K562 (cell line): ENCODE measurements around the gene TRUB2. TPM values are rescaled to one million over a fixed set of nuclear protein-coding genes. Genes with fewer than 3 reads are reported as not detected.

ENCODE experiments used
- CLOCK ChIP-seq: fragments of 250-450 bp; sonication (Bioruptor Pico); IDR thresholded peaks from 2 replicates; pipeline ENCODE4 v1.4.0; 2020; ENCODE audit warnings: mild to moderate bottlenecking, moderate library complexity, borderline replicate concordance
- HDAC8 ChIP-seq: fragments of 450-650 bp; IDR thresholded peaks from 2 replicates; pipeline ENCODE4 v1.6.1; 2016; ENCODE audit warnings: mild to moderate bottlenecking, missing genetic modification characterization, moderate library complexity, missing compliant biosample characterization
- ID3 ChIP-seq, 2 experiments: fragments of 250-450 bp in 1 of 2; fragments of 450-650 bp in 1 of 2; sonication (Bioruptor Pico) in 1 of 2; IDR thresholded peaks; 2 replicates each; pipeline versions ENCODE4 v1.6.1 to v1.8.0; 2016 to 2021; ENCODE audit warnings: mild to moderate bottlenecking in 2 of 2, moderate library complexity in 2 of 2, missing compliant biosample characterization in 1 of 2, missing genetic modification characterization in 1 of 2
- MCM5 ChIP-seq: fragments of 450-650 bp; IDR thresholded peaks from 2 replicates; pipeline ENCODE4 v1.6.1; 2016; ENCODE audit warnings: low read depth
- MITF ChIP-seq: IDR thresholded peaks from 2 replicates; pipeline ENCODE4 v1.6.1; 2014; ENCODE audit warnings: antibody characterized with exemption
- NEUROD1 ChIP-seq: fragments of 150-350 bp; IDR thresholded peaks from 2 replicates; pipeline ENCODE4 v1.6.1; 2014; ENCODE audit warnings: borderline replicate concordance, low read length, low read depth; ENCODE audit not compliant: partially characterized antibody
- PHB ChIP-seq: fragments of 250-450 bp; sonication (Bioruptor Pico); IDR thresholded peaks from 2 replicates; pipeline ENCODE4 v1.5.0; 2021
- PRMT5 ChIP-seq: sonication (generic); formaldehyde crosslinking; IDR thresholded peaks from 2 replicates; pipeline ENCODE4 v1.5.0; 2020; ENCODE audit warnings: missing genetic modification reagents
- RBM39 ChIP-seq: fragments of 200-400 bp; formaldehyde crosslinking; optimal IDR thresholded peaks from 2 replicates; pipeline ENCODE3; 2018; ENCODE audit warnings: low read depth, low read length
- SPI1 ChIP-seq: IDR thresholded peaks from 2 replicates; pipeline ENCODE4 v1.6.1; 2011; ENCODE audit warnings: low read depth, low read length, control low read depth, borderline replicate concordance
- TAL1 ChIP-seq: fragments of 450-650 bp; IDR thresholded peaks from 2 replicates; pipeline ENCODE4 v1.6.1; 2016; ENCODE audit warnings: mild to moderate bottlenecking
- ZNF134 ChIP-seq: fragments of 250-450 bp; sonication (Bioruptor Pico); conservative IDR thresholded peaks from 2 replicates; pipeline ENCODE4 v1.4.0; 2020
- ZNF224 ChIP-seq: sonication (generic); formaldehyde crosslinking; IDR thresholded peaks from 2 replicates; pipeline ENCODE4 v1.8.0; 2022; ENCODE audit warnings: mild to moderate bottlenecking, missing genetic modification reagents
- ZNF263 ChIP-seq: sonication (generic); formaldehyde crosslinking; IDR thresholded peaks from 2 replicates; pipeline ENCODE4 v1.8.0; 2022; ENCODE audit warnings: mild to moderate bottlenecking, missing genetic modification reagents, borderline replicate concordance
- ZNF280A ChIP-seq: fragments of 450-650 bp; IDR thresholded peaks from 2 replicates; pipeline ENCODE4 v1.6.1; 2018; ENCODE audit warnings: mild to moderate bottlenecking, low read depth; ENCODE audit not compliant: partially characterized antibody
- ZNF77 ChIP-seq: fragments of 250-450 bp; sonication (Bioruptor Pico); IDR thresholded peaks from 2 replicates; pipeline ENCODE4 v1.5.0; 2020
- ZNF785 ChIP-seq: fragments of 250-450 bp; sonication (Bioruptor Pico); IDR thresholded peaks from 2 replicates; pipeline ENCODE4 v1.4.0; 2020; ENCODE audit warnings: mild to moderate bottlenecking
- polyA plus RNA-seq, 8 experiments: library from polyadenylated mRNA; depleted of rRNA in 4 of 8; stranded (reverse) in 5 of 8; unstranded in 3 of 8; fragments of >200 nt; fragmentation: Nextera tagmentation in 2 of 8; fragmentation: Illumina TruSeq in 1 of 8; extraction: Ambion mirVana in 2 of 8; extraction: Trizol in 1 of 8; gene quantifications; 2 replicates each; pipeline versions ENCODE4 v1.2.1 to v1.2.3, GENCODE V29; 2011 to 2014; ENCODE audit warnings: inconsistent platforms in 1 of 8, missing spikeins in 1 of 8
- total RNA-seq, 7 experiments: library from RNA; depleted of rRNA in 6 of 7; stranded (reverse); fragments of >200 nt in 6 of 7; fragmentation: Illumina TruSeq in 2 of 7; extraction: Trizol in 2 of 7; gene quantifications; 2 replicates each; pipeline versions ENCODE4 v1.2.1 to v1.2.3, GENCODE V29; 2011 to 2021; ENCODE audit warnings: low replicate concordance in 1 of 7
- TF ChIP-seq, protein P1 (sequence below): fragments of 450-650 bp; IDR thresholded peaks from 2 replicates; pipeline ENCODE4 v1.7.0; 2016; ENCODE audit warnings: borderline replicate concordance

Gene TRUB2
- total and polyA plus RNA-seq, 9 of the 15 experiments (the other 6 are each of a cell fraction or from before 2014, with no cell fraction given): 9.3 to 110 (median 63.0) TPM

DNA sequence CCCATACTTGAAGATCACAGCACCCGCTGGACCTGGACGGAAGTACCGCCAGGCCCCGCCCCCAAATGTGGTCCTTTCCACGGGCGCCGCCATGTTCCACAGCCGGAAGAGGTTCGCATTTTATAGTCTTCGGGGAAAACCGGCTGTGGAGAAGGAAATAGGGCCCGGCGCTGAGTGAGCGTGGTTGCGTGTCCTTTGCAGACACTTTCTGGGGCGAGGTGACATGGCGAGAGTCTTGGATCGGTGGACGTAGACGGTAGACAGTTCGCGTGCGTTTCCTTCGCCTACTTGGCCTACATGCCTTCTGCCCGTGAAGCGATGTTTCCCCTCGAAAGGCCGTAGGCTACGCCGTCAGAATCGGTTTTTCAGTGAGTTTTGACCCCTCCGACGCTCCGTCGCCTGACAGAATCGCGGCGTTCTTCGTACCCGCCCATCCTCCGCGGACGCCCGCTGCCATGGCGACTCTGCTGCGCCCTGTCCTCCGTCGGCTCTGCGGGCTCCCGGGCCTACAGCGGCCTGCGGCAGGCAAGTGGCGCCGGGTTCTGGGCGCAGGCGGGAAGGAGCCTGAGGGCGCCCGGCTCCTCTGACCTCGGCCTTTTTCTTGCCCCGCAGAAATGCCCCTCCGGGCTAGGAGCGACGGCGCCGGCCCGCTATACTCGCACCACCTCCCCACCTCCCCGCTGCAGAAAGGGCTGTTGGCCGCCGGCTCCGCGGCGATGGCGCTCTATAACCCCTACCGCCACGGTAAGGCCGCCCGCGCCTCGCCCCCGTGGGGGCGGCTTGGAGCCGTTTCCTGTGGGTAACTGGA is at the start of gene TRUB2, which contains the start of gene COQ4 (continued):
- TF ChIP-seq ZNF280A: no peak
- TF ChIP-seq ID3 (CRISPR knock-in tag; IDR thresholded peaks at IDR 0.05): no peak
- peak; percentile 98 for TF ChIP-seq ID3 (tag; IDR thresholded peaks at IDR 0.05)
- TF ChIP-seq TAL1: no peak
- TF ChIP-seq MCM5: no peak
- peak; percentile 92 for TF ChIP-seq NEUROD1
- TF ChIP-seq RBM39: peak; percentile 95
- TF ChIP-seq CLOCK (CRISPR knock-in tag): no peak
- no peak for TF ChIP-seq ZNF77
- no peak for TF ChIP-seq PRMT5 (CRISPR knock-in tag)
- no peak for TF ChIP-seq ZNF224 (CRISPR knock-in tag)
- TF ChIP-seq, protein P1, sequence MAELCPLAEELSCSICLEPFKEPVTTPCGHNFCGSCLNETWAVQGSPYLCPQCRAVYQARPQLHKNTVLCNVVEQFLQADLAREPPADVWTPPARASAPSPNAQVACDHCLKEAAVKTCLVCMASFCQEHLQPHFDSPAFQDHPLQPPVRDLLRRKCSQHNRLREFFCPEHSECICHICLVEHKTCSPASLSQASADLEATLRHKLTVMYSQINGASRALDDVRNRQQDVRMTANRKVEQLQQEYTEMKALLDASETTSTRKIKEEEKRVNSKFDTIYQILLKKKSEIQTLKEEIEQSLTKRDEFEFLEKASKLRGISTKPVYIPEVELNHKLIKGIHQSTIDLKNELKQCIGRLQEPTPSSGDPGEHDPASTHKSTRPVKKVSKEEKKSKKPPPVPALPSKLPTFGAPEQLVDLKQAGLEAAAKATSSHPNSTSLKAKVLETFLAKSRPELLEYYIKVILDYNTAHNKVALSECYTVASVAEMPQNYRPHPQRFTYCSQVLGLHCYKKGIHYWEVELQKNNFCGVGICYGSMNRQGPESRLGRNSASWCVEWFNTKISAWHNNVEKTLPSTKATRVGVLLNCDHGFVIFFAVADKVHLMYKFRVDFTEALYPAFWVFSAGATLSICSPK: no peak
- no peak for TF ChIP-seq ZNF263
- TF ChIP-seq PHB (CRISPR knock-in tag): no peak
- TF ChIP-seq MITF: no peak
- peak; percentile 68 for TF ChIP-seq ZNF134 (CRISPR knock-in tag)
- TF ChIP-seq ZNF785 (CRISPR knock-in tag): no peak
- peak; percentile 85 for TF ChIP-seq HDAC8 (tag)
- peak; percentile 67 for TF ChIP-seq SPI1
